ENCODE results near the gene DEAF1. TPM values are rescaled to one million over a fixed set of nuclear protein-coding genes. Genes with fewer than 3 reads are reported as not detected.
"Not testable (repeated sequence)": the region's sequence is repeated elsewhere in the genome, so short reads cannot be mapped to it uniquely, and the experiment has no call there.

DEAF1 gene
- total RNA-seq (10 to 100 TPM; 15.0 to 30.0 (median 21.0) TPM), polyA plus RNA-seq (10 to 100 TPM; 12.5 to 18.1 (median 15.3) TPM)
- long read RNA-seq, donor 1, transcript DEAF1-201 (12 exons, 2,500 nt) = major isoform, 46 of 67 reads
- long read RNA-seq, donor 1, partial matches to known transcripts = 12 of 67 reads
- long read RNA-seq, donor 1, other reads (novel, unspliced or antisense) = 9 of 67 reads
- long read RNA-seq, donor 2, transcript DEAF1-201 (12 exons, 2,500 nt) = major isoform, 45 of 101 reads
- long read RNA-seq, donor 2, partial matches to known transcripts = 13 of 101 reads
- long read RNA-seq, donor 2, other reads (novel, unspliced or antisense) = 43 of 101 reads

DNA sequence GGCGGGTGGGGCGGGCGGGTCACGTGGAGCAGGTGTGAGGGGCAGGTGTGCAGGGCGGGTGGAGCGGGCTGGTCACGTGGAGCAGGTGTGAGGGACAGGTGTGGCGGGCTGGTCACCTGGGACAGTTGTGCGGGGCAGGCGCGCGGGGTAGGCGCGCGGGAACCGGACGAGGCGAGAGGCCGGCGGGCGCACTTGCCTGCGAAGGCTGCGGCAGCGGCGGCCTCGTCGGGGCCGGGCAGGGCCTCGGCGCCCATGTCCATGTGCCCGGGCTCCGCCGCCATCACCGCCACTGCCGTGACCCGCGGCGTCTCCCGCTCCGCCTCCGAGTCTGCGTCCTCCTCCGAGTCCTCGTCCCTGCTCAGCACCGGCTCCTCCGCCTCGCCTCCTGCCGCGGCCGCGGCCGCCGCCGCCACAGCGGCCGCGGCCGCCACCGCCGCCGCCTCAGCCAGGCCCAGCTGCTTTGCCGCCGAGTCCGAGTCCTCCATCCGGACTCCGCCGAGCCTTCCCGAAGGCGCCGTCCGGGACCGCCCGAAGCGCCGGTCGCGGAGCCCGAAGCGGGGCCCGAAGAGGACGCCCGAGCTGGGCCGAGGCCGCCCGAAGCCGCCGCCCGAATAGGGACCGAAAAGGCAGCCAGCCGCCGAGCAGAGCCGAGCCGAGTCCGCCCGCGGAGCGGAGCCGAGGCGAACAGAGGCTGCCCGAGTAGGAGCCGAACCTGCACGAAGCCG, at the start of gene DEAF1:
Gene DEAF1, minus strand, starts transcription at position 660 of the 725 bp plus-strand sequence. Its CDS starts 175 bp downstream, at position 485.
- peak; percentile 87 to 91 (median 88) for ATAC-seq

DNA sequence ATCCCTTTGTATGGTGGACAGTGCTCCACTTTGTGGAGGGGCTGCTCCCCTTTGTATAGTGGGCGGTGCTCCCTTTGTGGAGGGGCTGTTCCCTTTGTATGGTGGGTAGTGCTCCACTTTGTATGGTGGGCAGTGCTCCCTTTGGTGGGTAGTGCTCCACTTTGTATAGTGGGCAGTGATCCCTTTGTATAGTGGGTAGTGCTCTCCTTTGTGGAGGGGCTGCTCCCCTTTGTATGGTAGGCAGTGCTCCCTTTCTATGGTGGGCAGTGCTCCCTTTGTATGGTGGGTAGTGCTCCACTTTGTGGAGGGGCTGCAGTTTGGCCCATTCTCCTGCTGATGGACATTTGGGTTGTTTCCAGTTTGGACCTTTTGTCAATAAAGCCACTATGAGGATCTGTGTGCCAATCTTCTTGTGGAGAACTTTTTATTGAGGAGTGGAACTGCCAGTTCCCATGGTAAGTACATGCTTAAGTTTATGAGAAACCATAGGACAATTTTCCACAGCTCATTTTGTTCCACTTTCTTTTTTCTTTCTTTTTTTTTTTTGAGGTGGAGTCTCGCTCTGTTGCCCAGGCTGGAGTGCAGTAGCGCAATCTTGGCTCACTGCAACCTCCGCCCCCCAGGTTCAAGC, 47.7 kb upstream of the DEAF1 start:
- TF ChIP-seq, protein P1, sequence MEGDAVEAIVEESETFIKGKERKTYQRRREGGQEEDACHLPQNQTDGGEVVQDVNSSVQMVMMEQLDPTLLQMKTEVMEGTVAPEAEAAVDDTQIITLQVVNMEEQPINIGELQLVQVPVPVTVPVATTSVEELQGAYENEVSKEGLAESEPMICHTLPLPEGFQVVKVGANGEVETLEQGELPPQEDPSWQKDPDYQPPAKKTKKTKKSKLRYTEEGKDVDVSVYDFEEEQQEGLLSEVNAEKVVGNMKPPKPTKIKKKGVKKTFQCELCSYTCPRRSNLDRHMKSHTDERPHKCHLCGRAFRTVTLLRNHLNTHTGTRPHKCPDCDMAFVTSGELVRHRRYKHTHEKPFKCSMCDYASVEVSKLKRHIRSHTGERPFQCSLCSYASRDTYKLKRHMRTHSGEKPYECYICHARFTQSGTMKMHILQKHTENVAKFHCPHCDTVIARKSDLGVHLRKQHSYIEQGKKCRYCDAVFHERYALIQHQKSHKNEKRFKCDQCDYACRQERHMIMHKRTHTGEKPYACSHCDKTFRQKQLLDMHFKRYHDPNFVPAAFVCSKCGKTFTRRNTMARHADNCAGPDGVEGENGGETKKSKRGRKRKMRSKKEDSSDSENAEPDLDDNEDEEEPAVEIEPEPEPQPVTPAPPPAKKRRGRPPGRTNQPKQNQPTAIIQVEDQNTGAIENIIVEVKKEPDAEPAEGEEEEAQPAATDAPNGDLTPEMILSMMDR (IDR thresholded peaks at IDR 0.05) = no peak
- H3K4me3 ChIP-seq = no peak overlapping the region
- H3K27ac ChIP-seq = no peak overlapping the region
- intact Hi-C loops (cut with DNase I) = no loop called here
- WGBS, 3 donors = 88 to 94% (median 93%) methylated on average over 4 of the region's 4 CpGs
- no peaks in the 10 kb centered on the region for H3K4me1 ChIP-seq
- H3K36me3 ChIP-seq (ENCODE audit: insufficient read depth in 1 of 2, low read depth in 1 of 2) = no peaks in the 10 kb centered on the region
- ATAC-seq (no peak), DNase-seq (no peak)
- no peaks in the 10 kb centered on the region for H3K27me3 ChIP-seq (ENCODE audit: insufficient read depth in 3 of 3, low read length in 2 of 3)
- no peaks in the 10 kb centered on the region for H3K9me3 ChIP-seq

More for the DNA sequence above, at the start of gene DEAF1:
- intact Hi-C loops (cut with DNase I) = loop anchor here in 1 of 2 donors (10.0 kb wide), 1 partner anchor 120 kb away; the partner anchor contains the start of gene PHRF1
- peaks cover 0 to 21% of the 10 kb centered on the region in 2 donors for H3K36me3 ChIP-seq (ENCODE audit: insufficient read depth in 1 of 2, low read depth in 1 of 2)
- peak within 1 kb of the TSS; percentile 100 for H3K27ac ChIP-seq
- peaks cover 41% of the 10 kb centered on the region for H3K4me1 ChIP-seq
- H3K27me3 ChIP-seq (ENCODE audit: insufficient read depth in 3 of 3, low read length in 2 of 3) = no peaks in the 10 kb centered on the region
- H3K9me3 ChIP-seq = no peaks in the 10 kb centered on the region
- TF ChIP-seq, protein P1 (IDR thresholded peaks at IDR 0.05) = no peak
- H3K4me3 ChIP-seq = peak within 1 kb of the TSS; percentile 95
- 2 to 3% (median 2%) methylated on average over 24 to 103 of the region's 103 CpGs for WGBS, 3 donors
- DNase-seq = peak; percentile 99 to 100

DNA sequence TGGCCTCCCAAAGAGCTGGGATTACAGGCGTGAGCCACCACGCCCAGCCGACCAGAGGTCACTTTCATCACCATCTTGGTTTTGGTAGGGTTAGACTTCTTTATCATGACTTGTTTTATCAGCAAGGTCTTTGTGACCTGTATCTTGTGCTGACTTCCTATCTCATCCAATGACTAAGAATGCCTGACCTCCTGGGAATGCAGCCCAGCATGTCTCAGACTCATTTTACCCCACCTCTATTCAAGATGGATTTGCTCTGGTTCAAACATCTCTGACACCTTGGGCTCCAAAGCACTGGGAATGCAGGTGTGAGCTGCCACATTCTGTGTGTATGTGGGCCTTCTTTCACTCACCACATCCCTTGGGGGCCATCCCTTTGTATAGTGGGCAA, 47.1 kb upstream of the DEAF1 start:
- DNase-seq = no peak
- no peak for ATAC-seq
- intact Hi-C loops (cut with DNase I) = no loop called here
- H3K36me3 ChIP-seq (ENCODE audit: insufficient read depth in 1 of 2, low read depth in 1 of 2) = no peaks in the 10 kb centered on the region
- no peak overlapping the region for H3K4me3 ChIP-seq
- TF ChIP-seq, protein P1 (IDR thresholded peaks at IDR 0.05) = no peak
- no peak overlapping the region for H3K27ac ChIP-seq
- 86 to 90% (median 89%) methylated on average over 3 of the region's 3 CpGs for WGBS, 3 donors
- H3K4me1 ChIP-seq = no peaks in the 10 kb centered on the region
- no peaks in the 10 kb centered on the region for H3K27me3 ChIP-seq (ENCODE audit: insufficient read depth in 3 of 3, low read length in 2 of 3)
- H3K9me3 ChIP-seq = no peaks in the 10 kb centered on the region

- H3K9me3 ChIP-seq; H3K36me3 ChIP-seq (ENCODE audit: insufficient read depth in 1 of 2, low read depth in 1 of 2); ATAC-seq; DNase-seq; H3K4me3 ChIP-seq; H3K27ac ChIP-seq; H3K27me3 ChIP-seq (ENCODE audit: insufficient read depth in 3 of 3, low read length in 2 of 3); H3K4me1 ChIP-seq; intact Hi-C loops (cut with DNase I): not testable (repeated sequence)
- WGBS, 3 donors = 48 to 56% (median 53%) methylated on average over 10 of the region's 10 CpGs
Observed at GRCh38 chr11:737899-738298, 42.9 kb upstream of the DEAF1 start.

DNA sequence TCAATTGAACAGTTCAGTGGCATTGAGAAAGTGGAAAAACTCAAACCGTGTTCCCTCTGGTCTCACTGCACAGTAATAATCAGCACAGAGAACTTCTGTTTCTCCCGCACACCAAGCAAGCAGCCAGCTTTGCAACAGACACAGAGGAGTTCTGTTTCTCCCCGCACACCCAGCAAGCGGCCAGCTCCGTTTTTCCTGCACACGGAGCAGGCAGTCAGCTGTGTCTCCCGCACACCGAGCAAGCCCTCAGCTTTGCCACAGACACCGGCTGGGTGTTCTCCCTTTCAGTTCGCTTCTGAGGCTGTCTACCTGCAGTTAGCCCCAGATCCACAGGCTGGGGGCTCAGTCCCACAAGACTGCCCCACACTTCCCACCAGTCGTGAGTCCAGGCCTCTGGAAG, 42.3 kb upstream of the DEAF1 start:
- TF ChIP-seq, protein P1 (IDR thresholded peaks at IDR 0.05) = no peak
- 36 to 42% (median 37%) methylated on average over 11 of the region's 11 CpGs for whole genome bisulfite sequencing, 3 donors
- H3K4me3 ChIP-seq = no peak overlapping the region
- intact Hi-C loops (cut with DNase I) = no loop called here
- H3K27me3 ChIP-seq (ENCODE audit: insufficient read depth in 3 of 3, low read length in 2 of 3) = no peaks in the 10 kb centered on the region
- no peaks in the 10 kb centered on the region for H3K36me3 ChIP-seq (ENCODE audit: insufficient read depth in 1 of 2, low read depth in 1 of 2)
- H3K27ac ChIP-seq = no peak overlapping the region
- H3K9me3 ChIP-seq = no peaks in the 10 kb centered on the region
- DNase-seq (no peak), ATAC-seq (no peak)
- no peaks in the 10 kb centered on the region for H3K4me1 ChIP-seq

DNA sequence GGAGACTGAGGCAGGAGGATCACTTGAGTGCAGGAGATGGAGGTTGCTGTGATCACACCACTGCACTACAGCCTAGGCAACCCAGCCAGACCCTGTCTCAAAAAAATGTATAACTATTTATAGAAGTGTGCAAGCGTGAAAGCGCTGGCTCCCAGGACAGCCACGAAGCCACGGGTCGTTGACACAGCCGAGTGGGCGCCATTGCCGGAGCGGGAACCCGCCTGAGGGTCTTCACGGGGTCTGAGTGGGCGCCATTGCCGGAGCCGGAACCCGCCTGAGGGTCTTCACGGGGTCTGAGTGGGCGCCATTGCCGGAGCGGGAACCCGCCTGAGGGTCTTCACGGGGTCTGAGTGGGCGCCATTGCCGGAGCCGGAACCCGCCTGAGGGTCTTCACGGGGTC, 39.5 kb upstream of the DEAF1 start:
- H3K4me3 ChIP-seq; DNase-seq; H3K27ac ChIP-seq; H3K4me1 ChIP-seq; H3K36me3 ChIP-seq (ENCODE audit: insufficient read depth in 1 of 2, low read depth in 1 of 2); ATAC-seq; intact Hi-C loops (cut with DNase I); H3K27me3 ChIP-seq (ENCODE audit: insufficient read depth in 3 of 3, low read length in 2 of 3); H3K9me3 ChIP-seq: not testable (repeated sequence)
- WGBS, 3 donors = 91 to 95% (median 92%) methylated on average over 21 to 26 of the region's 26 CpGs
